GM15510 (cell line): ENCODE data around the gene IER3.
A peak's percentile ranks its signal among the peaks of the same experiment; 100 is the strongest.

ENCODE experiments used
- POLR2A ChIP-seq: IDR thresholded peaks from 3 replicates; pipeline ENCODE4 v1.6.1; 2011; ENCODE audit warnings: borderline replicate concordance; ENCODE audit not compliant: insufficient read length; ENCODE audit errors: extremely low read depth

IER3 gene

GRCh38 chr6:30744054-30744805, at the start of gene IER3:
IER3 (minus strand) TSS chr6:30744547; CDS start chr6:30744518, 29 bp downstream.
- peak; percentile 99 for TF ChIP-seq POLR2A

- no peak for TF ChIP-seq POLR2A
Measured at GRCh38 chr6:30793521-30794194, 49.3 kb upstream of the IER3 start.

- no peak for TF ChIP-seq POLR2A
Measured at GRCh38 chr6:30792786-30793185, 48.4 kb upstream of the IER3 start.

- TF ChIP-seq POLR2A = no peak
Measured at GRCh38 chr6:30790724-30791383, 46.5 kb upstream of the IER3 start.

GRCh38 chr6:30789606-30790005, 45.3 kb upstream of the IER3 start:
- no peak for TF ChIP-seq POLR2A

DNA sequence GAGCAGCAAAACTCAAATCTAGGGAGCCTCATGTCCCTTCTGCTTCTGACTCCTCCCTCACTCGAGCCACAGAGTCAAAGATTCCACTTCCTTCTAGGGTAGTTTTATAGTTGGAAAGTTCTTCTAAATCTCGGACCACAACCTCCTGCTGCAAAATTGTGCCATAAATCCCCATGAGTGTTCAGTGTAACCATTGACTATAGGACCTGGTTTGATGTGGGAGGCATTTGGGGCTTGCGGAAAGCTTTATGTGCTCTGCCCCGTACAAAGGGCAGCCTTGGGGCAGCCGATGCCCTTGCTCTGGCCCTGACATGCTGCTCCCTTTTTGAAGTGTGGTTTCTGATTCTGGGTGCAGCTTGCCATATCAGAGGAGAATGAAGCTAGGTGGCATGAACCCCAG, 43.6 kb upstream of the IER3 start:
- no peak for TF ChIP-seq POLR2A

GRCh38 chr6:30782425-30783014, 38.2 kb upstream of the IER3 start:
- TF ChIP-seq POLR2A = no peak

DNA sequence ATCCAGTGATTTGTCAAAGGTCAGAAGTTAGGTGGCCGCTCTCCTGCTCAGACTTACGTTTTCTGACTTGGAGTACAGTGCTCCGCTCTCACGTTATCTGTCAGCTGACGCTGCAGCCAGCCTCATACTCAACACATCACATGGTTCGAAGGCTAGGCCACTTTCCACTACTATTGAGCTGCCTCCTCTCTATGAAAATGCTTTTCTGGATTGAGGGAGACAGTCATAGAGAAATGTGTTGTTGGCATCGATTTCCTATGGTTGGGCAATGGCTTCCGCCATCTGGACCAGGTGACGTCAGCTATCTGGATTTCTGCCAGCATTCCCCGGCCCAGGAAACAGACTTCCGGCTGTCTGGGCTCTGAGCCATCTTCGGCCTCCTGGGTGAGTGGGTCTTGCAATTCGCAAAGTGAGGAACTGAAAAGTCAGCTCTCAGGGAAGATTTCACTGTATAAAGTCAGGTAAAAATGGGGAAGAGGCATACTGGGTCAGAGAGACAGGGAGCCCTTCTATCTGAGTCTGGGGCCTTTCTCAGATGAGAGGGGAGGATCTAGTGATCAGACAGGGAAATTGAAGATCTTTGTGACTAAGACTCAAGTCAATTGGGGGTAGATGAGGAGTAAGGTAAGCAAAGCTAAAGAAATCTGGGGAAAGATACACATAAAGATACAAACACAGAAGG, 37.5 kb upstream of the IER3 start:
- TF ChIP-seq POLR2A = no peak

GRCh38 chr6:30781395-30781742, 37.0 kb upstream of the IER3 start:
- no peak for TF ChIP-seq POLR2A

DNA sequence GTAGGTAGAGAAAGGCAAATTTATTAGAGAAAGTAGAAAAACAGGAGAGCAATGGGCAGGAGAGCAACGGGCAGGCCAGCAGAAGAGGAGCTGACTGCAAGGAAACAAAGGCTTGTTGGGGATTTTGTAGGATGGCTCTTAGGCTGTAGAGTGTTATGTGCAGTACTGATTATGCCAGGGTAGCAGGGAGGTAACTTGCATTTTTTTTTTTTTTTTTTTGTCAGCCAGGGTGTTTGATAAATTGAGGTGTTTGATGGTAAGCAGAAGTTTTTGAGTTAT, 36.2 kb upstream of the IER3 start:
- TF ChIP-seq POLR2A = no peak

DNA sequence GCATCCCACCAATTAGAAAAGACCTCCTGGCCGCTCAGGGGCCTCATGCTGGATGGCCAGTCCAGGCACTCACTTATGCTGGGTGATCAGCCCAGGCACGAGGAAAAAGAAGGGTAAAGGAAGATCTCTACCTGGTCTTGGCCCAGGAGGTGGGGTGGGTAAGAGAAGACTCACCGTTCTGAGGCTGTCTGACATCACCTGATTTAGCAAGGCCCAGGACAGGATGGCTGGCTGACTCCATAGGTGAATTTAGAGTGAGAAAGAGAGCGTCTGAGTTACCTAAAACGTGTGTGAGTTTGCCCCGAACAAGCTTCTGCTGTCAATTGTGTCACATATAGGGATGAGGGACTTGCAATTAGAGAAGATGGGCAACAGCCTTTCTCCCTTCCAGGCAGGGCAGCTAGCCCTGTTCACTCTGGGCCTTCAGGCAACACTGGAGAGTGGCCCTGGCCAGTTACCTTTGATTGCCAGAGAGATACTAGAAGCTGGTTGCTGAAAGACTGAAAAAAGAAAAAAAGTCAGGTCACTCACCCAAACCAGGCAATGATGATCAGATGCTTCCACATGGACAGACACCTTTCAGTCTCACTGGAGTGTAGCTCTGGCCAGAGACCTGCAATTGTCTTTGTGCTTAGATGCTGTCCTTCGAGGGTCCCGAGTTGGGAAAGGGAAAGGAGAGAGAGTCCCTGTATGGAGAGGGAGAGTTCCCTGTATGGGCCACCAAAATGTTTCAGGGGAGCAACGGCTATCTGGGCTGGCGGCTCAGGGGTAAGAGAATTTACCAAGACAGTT, 35.7 kb upstream of the IER3 start:
- no peak for TF ChIP-seq POLR2A

DNA sequence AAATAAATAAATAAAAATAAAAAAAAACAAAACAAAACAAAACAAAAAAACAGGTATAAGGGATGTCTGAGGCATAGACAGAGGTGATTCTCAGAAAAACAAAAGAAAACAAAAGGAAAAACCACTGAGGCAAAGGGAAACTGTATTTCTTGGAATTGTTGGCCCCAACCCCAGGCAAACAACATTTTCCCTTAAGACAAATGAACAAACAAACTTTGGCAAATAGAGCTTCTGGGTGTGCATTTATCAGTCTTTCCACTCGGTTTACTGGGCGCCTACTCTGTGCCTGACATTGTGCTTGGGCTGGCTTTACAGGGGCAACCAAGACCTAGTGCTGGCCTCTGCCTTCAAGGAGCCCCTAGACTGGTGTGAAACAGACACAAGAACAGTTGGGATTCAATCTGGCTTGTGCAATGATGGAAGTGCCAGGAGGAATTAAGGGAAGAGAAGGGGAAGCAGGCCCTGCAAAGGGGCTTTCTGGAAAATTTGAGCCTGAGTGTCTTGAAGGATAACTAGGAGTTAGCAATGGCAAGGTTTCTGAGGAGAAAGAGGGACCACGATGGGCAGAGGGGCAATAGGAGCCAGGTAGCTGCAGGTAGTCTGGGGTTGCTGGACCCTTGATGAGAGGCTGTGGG, 33.8 kb upstream of the IER3 start:
- no peak for TF ChIP-seq POLR2A

- TF ChIP-seq POLR2A = no peak
Measured at GRCh38 chr6:30777155-30777485, 32.8 kb upstream of the IER3 start.
